NCI-H345 treated with DMSO at 0.1 percent for 48 hours (cell line): Measurements from ENCODE around the gene CFLAR.
"Not testable (repeated sequence)": the region's sequence is repeated elsewhere in the genome, so short reads cannot be mapped to it uniquely, and the experiment has no call there.

Source experiments
- DNase-seq: peaks from one replicate; lab custom pipeline; 2025; ENCODE audit not compliant: unreplicated experiment; lab: John Stamatoyannopoulos, UW

The CFLAR gene

GRCh38 chr2:201144101-201145051, 28.4 kb downstream of the CFLAR start:
- DNase-seq: no peak

- DNase-seq: no peak
Observed at GRCh38 chr2:201148434-201148990, 32.5 kb downstream of the CFLAR start.

GRCh38 chr2:201149064-201149820, 33.3 kb downstream of the CFLAR start:
- no peak for DNase-seq

- not testable (repeated sequence) for DNase-seq
Observed at GRCh38 chr2:201149821-201150165, 33.8 kb downstream of the CFLAR start.

GRCh38 chr2:201150454-201151020, 34.6 kb downstream of the CFLAR start:
- no peak for DNase-seq

GRCh38 chr2:201151127-201151981, 35.4 kb downstream of the CFLAR start:
- no peak for DNase-seq

- no peak for DNase-seq
Observed at GRCh38 chr2:201152517-201152916, 36.6 kb downstream of the CFLAR start.

- no peak for DNase-seq
Observed at GRCh38 chr2:201152999-201153815, 37.2 kb downstream of the CFLAR start.

GRCh38 chr2:201154615-201155399, 38.8 kb downstream of the CFLAR start:
- DNase-seq: no peak

- no peak for DNase-seq
Observed at GRCh38 chr2:201156036-201156435, 40.1 kb downstream of the CFLAR start.

- DNase-seq: no peak
Observed at GRCh38 chr2:201156640-201157039, 40.7 kb downstream of the CFLAR start.

GRCh38 chr2:201157694-201158093, 41.7 kb downstream of the CFLAR start:
- DNase-seq: no peak

GRCh38 chr2:201158111-201158929, 42.4 kb downstream of the CFLAR start:
- DNase-seq: peak; percentile 22

GRCh38 chr2:201164166-201164565, 48.2 kb downstream of the CFLAR start:
- DNase-seq: no peak

- no peak for DNase-seq
Observed at GRCh38 chr2:201167546-201167945, 51.6 kb downstream of the CFLAR start.

- not testable (repeated sequence) for DNase-seq
Observed at GRCh38 chr2:201168496-201168895, 52.5 kb downstream of the CFLAR start.

GRCh38 chr2:201171259-201171814, 55.4 kb downstream of the CFLAR start:
- no peak for DNase-seq

GRCh38 chr2:201172279-201172678, 56.3 kb downstream of the CFLAR start:
- no peak for DNase-seq
